ENCODE data around the gene RTEL1. TPM values are rescaled to one million over a fixed set of nuclear protein-coding genes. Genes with fewer than 3 reads are reported as not detected.

The RTEL1 gene
- total RNA-seq, 1 experiment from 2014 or later = 58.0 TPM

- no TSS peak for BruUV-seq (replicated peaks)
- Histone ChIP-seq H3K27ac (ENCODE audit: low read depth, low read length) (no peak overlapping the region), H2AFZ (ENCODE audit: low read depth, low read length, poor library complexity, severe bottlenecking) (no peak overlapping the region), H3K79me2 (ENCODE audit: insufficient read depth, low read length) (no peaks in the 10 kb centered on the region), H3K36me3 (ENCODE audit: control insufficient read depth in 1 of 2, insufficient read depth in 2 of 2, low read length in 2 of 2) (peaks cover 4 to 5% of the 10 kb centered on the region in 2 experiments; a peak in 3 of 4 replicates), H4K20me1 (ENCODE audit: insufficient read depth) (no peaks in the 10 kb centered on the region), H3K9ac (ENCODE audit: low read length) (no peak overlapping the region), H3K27me3 (ENCODE audit: insufficient read depth, low read length) (no peaks in the 10 kb centered on the region), H3K4me3 (replicated peaks in 1 of 2; ENCODE audit: low read depth in 1 of 2, low read length in 2 of 2) (no peak overlapping the region), H3K4me1 (ENCODE audit: control insufficient read depth in 1 of 2, insufficient read depth in 2 of 2, low read length in 2 of 2) (peaks cover 0 to 4% of the 10 kb centered on the region in 2 experiments; a peak in 3 of 4 replicates), H3K9me3 (ENCODE audit: control insufficient read depth in 1 of 2, insufficient read depth in 1 of 2, low read depth in 1 of 2, low read length in 2 of 2) (no peaks in the 10 kb centered on the region), H3K9me2 (ENCODE audit: insufficient read depth) (no peaks in the 10 kb centered on the region), H3K4me2 (ENCODE audit: low read length) (no peak overlapping the region)
- POLR2A ChIA-PET = no interaction called here
- CTCF ChIA-PET = no interaction called here
- RAD21 ChIA-PET (ENCODE audit: low non-redundant PET in 1 of 2, low total read pairs in 2 of 2, uncharacterized antibody in 2 of 2, unreplicated experiment in 2 of 2) = no interaction called here
- ATAC-seq = no peak
- TF ChIP-seq TCF7L2 (IDR thresholded peaks at IDR 0.05; ENCODE audit: borderline replicate concordance, extremely low read depth, insufficient read depth, insufficient read length) (no peak), MAX (IDR thresholded peaks at IDR 0.05) (no peak), RAD21 (IDR thresholded peaks at IDR 0.05; ENCODE audit: low read depth) (no peak), CTCF (IDR thresholded peaks at IDR 0.05 in 2 of 3, conservative IDR thresholded peaks at IDR 0.05 in 1 of 3; ENCODE audit: borderline replicate concordance in 1 of 3, insufficient read depth in 1 of 3, low read depth in 2 of 3, low read length in 2 of 3) (no peak), SIN3A (IDR thresholded peaks at IDR 0.05; ENCODE audit: low read depth) (no peak), ATF3 (IDR thresholded peaks at IDR 0.05) (no peak), JUND (IDR thresholded peaks at IDR 0.05) (no peak), EZH2phosphoT487 (IDR thresholded peaks at IDR 0.05; ENCODE audit: borderline replicate concordance) (no peak), FOSL1 (IDR thresholded peaks at IDR 0.05; ENCODE audit: low read depth) (no peak), SP1 (IDR thresholded peaks at IDR 0.05; ENCODE audit: low read depth) (no peak), EGR1 (IDR thresholded peaks at IDR 0.05; ENCODE audit: low read depth) (no peak), ELF1 (IDR thresholded peaks at IDR 0.05; ENCODE audit: borderline replicate concordance, low read depth) (no peak), REST (IDR thresholded peaks at IDR 0.05; ENCODE audit: low read depth) (no peak), POLR2AphosphoS5 (IDR thresholded peaks at IDR 0.05; ENCODE audit: low read depth, low read length) (no peak), POLR2A (IDR thresholded peaks at IDR 0.05; ENCODE audit: borderline replicate concordance, extremely low read depth, insufficient read depth, insufficient read length) (no peak), SRF (IDR thresholded peaks at IDR 0.05; ENCODE audit: low read depth) (no peak)
- no peak for DNase-seq (ENCODE audit: low read depth, low spot score)
- intact Hi-C loops (cut with micrococcal nuclease) = no loop called here
These were observed 17.7 kb downstream of the RTEL1 start for GRCh38 chr20:63675681-63676368.

All from HCT116 (cell line).